Panc1 (cell line): Measurements from ENCODE around the gene TMEM233. TPM values are rescaled to one million over a fixed set of nuclear protein-coding genes. Genes with fewer than 3 reads are reported as not detected.

ENCODE experiments used
- ATAC-seq: fragments of 200-7000 bp; cut with Tn5 transposase; 2 replicates; pipeline ENCODE4 v1.9.1; 2020; ENCODE audit warnings: mild to moderate bottlenecking, moderate library complexity
- BruUV-seq: library from RNA; stranded (reverse); fragments of 400-500 nt; replicated peaks from 2 replicates; lab custom pipeline; 2021; lab: Mats Ljungman, UMichigan
- CTCF ChIA-PET: fragments of 300-600 bp; sonication (Branson Sonifier 250); formaldehyde crosslinking; loops from one replicate; lab custom pipeline; 2022; ENCODE audit warnings: antibody characterized with exemption; lab: Charles Lee
- POLR2A ChIA-PET: fragments of 300-600 bp; sonication (Branson Sonifier 250); formaldehyde crosslinking; loops from one replicate; lab custom pipeline; 2022; ENCODE audit warnings: antibody characterized with exemption; lab: Charles Lee
- DNase-seq: peaks from one replicate; pipeline ENCODE4 v3.0.0-alpha.2; 2010; ENCODE audit warnings: low read depth, low spot score
- H3K27ac ChIP-seq: 2 replicates; pipeline ENCODE4 v1.5.1; 2011; ENCODE audit warnings: mild to moderate bottlenecking, low read length, inconsistent platforms
- H3K27me3 ChIP-seq: fragments of 200-500 bp; sonication (Bioruptor generic); 2 replicates; pipeline ENCODE4 v1.6.0; 2014; ENCODE audit warnings: low read length, inconsistent platforms; ENCODE audit not compliant: control insufficient read depth, insufficient read depth
- H3K36me3 ChIP-seq: fragments of 200-500 bp; sonication (Bioruptor generic); 2 replicates; pipeline ENCODE4 v1.5.1; 2014; ENCODE audit warnings: inconsistent platforms, mild to moderate bottlenecking, low read length, moderate library complexity; ENCODE audit not compliant: control insufficient read depth, insufficient read depth
- H3K4me1 ChIP-seq: 2 replicates; pipeline ENCODE4 v1.5.1; 2011; ENCODE audit warnings: inconsistent platforms, mild to moderate bottlenecking, low read length, moderate library complexity; ENCODE audit not compliant: control insufficient read depth, insufficient read depth
- H3K4me3 ChIP-seq, 2 experiments: 2 replicates each; pipeline ENCODE4 v1.5.1; 2011 to 2012; ENCODE audit warnings: low read depth in 2 of 2, low read length in 2 of 2, mild to moderate bottlenecking in 2 of 2, inconsistent platforms in 1 of 2, moderate library complexity in 1 of 2
- H3K9me3 ChIP-seq: fragments of 200-500 bp; sonication (Bioruptor generic); 2 replicates; pipeline ENCODE4 v1.5.1; 2014; ENCODE audit warnings: low read depth, mild to moderate bottlenecking, inconsistent platforms, low read length, moderate library complexity; ENCODE audit not compliant: control insufficient read depth, insufficient read depth
- CTCF ChIP-seq: fragments of 450-650 bp; IDR thresholded peaks from 2 replicates; pipeline ENCODE4 v1.5.1; 2017; ENCODE audit warnings: mild to moderate bottlenecking
- POLR2AphosphoS5 ChIP-seq: IDR thresholded peaks from 2 replicates; pipeline ENCODE4 v1.6.1; 2012; ENCODE audit warnings: mild to moderate bottlenecking, low read depth, low read length, moderate library complexity
- SIN3A ChIP-seq: IDR thresholded peaks from 2 replicates; pipeline ENCODE4 v1.6.1; 2012; ENCODE audit warnings: low read depth, mild to moderate bottlenecking, low read length, moderate library complexity, borderline replicate concordance; ENCODE audit not compliant: insufficient read depth
- TCF7L2 ChIP-seq: IDR thresholded peaks from 2 replicates; pipeline ENCODE4 v1.6.1; 2011; ENCODE audit warnings: mild to moderate bottlenecking, low read depth, low read length, inconsistent platforms
- in situ Hi-C: cut with HindIII; loops from 2 replicates; pipeline ENCODE4 v1.10.0; 2016; ENCODE audit warnings: low sequenced_read_pairs, low pct_unique_long_range_greater_than_20kb
- intact Hi-C: fragments of 100-400 bp; cut with micrococcal nuclease; formaldehyde crosslinking; loops from one replicate; pipeline ENCODE4 v1.10.0; 2022; ENCODE audit not compliant: unreplicated experiment
- total RNA-seq: library from RNA; stranded (reverse); gene quantifications from one replicate; pipeline ENCODE4 v1.2.1, GENCODE V29; 2021; ENCODE audit not compliant: unreplicated experiment
- TF ChIP-seq, protein P1 (sequence below), 2 experiments: IDR thresholded peaks; 2 replicates each; pipeline ENCODE4 v1.6.1; 2011 to 2012; ENCODE audit warnings: low read depth in 2 of 2, control low read depth in 1 of 2, low read length in 1 of 2, mild to moderate bottlenecking in 1 of 2, moderate library complexity in 1 of 2; ENCODE audit not compliant: insufficient read depth in 1 of 2

TMEM233 gene
- total RNA-seq, 1 experiment from 2014 or later, result not detected

- no TSS peak for BruUV-seq
- peaks cover 9% of the 10 kb centered on the region for H3K36me3 ChIP-seq
- in situ Hi-C loops, result no loop called here
- no peak overlapping the region for H3K27ac ChIP-seq
- no peak for DNase-seq
- ChIA-PET CTCF (no interaction called here), POLR2A (no interaction called here)
- no peak overlapping the region for H3K4me3 ChIP-seq
- no peaks in the 10 kb centered on the region for H3K9me3 ChIP-seq
- no peak for TF ChIP-seq TCF7L2
- TF ChIP-seq CTCF, result no peak
- TF ChIP-seq POLR2AphosphoS5, result no peak
- TF ChIP-seq SIN3A, result no peak
- TF ChIP-seq, protein P1, sequence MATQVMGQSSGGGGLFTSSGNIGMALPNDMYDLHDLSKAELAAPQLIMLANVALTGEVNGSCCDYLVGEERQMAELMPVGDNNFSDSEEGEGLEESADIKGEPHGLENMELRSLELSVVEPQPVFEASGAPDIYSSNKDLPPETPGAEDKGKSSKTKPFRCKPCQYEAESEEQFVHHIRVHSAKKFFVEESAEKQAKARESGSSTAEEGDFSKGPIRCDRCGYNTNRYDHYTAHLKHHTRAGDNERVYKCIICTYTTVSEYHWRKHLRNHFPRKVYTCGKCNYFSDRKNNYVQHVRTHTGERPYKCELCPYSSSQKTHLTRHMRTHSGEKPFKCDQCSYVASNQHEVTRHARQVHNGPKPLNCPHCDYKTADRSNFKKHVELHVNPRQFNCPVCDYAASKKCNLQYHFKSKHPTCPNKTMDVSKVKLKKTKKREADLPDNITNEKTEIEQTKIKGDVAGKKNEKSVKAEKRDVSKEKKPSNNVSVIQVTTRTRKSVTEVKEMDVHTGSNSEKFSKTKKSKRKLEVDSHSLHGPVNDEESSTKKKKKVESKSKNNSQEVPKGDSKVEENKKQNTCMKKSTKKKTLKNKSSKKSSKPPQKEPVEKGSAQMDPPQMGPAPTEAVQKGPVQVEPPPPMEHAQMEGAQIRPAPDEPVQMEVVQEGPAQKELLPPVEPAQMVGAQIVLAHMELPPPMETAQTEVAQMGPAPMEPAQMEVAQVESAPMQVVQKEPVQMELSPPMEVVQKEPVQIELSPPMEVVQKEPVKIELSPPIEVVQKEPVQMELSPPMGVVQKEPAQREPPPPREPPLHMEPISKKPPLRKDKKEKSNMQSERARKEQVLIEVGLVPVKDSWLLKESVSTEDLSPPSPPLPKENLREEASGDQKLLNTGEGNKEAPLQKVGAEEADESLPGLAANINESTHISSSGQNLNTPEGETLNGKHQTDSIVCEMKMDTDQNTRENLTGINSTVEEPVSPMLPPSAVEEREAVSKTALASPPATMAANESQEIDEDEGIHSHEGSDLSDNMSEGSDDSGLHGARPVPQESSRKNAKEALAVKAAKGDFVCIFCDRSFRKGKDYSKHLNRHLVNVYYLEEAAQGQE (IDR thresholded peaks at IDR 0.05; ENCODE audit: insufficient read depth in 1 of 2, low read depth in 2 of 2, low read length in 1 of 2), result no peak
- ATAC-seq, result no peak
- intact Hi-C loops, result no loop called here
- H3K4me1 ChIP-seq, result peaks cover 15% of the 10 kb centered on the region
- no peaks in the 10 kb centered on the region for H3K27me3 ChIP-seq
These were observed 71.8 kb downstream of the TMEM233 start for GRCh38 chr12:119665164-119665929.

DNA sequence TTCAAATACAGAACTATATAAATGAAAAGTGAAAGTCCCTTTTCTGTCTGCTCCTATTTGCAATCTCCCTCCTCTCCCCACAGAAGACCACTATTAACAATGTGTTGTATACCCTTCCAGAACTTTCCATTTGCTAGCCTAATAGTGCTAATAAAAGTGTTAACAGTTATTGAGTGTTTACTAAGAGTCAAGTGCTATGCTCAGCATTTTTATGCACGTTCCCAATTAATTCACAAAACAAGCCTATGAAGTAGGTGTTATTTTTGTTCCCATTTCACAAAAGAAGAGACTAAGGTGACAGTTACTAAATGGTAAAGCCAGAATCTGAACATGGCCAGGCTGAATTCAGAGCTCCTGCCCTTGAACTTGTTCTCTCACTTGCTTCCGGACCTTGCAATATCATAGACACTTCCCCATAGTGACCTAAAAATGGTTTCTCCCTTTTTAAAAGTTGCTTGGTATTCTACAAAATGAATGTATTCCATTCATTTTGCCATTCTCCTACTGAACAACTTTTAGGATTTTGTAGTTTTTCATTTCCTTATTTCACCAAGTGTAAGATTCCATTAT, 72.7 kb downstream of the TMEM233 start:
- ChIA-PET CTCF (no interaction called here), POLR2A (no interaction called here)
- no peaks in the 10 kb centered on the region for H3K9me3 ChIP-seq
- intact Hi-C loops, result no loop called here
- BruUV-seq, result no TSS peak
- ATAC-seq, result no peak
- H3K27ac ChIP-seq, result no peak overlapping the region
- no peak for DNase-seq
- H3K36me3 ChIP-seq, result peaks cover 14% of the 10 kb centered on the region
- no peak overlapping the region for H3K4me3 ChIP-seq
- no peaks in the 10 kb centered on the region for H3K27me3 ChIP-seq
- in situ Hi-C loops, result no loop called here
- H3K4me1 ChIP-seq, result peaks cover 15% of the 10 kb centered on the region
- TF ChIP-seq, protein P1 (IDR thresholded peaks at IDR 0.05; ENCODE audit: insufficient read depth in 1 of 2, low read depth in 2 of 2, low read length in 1 of 2), result no peak
- TF ChIP-seq TCF7L2, result no peak
- no peak for TF ChIP-seq SIN3A
- no peak for TF ChIP-seq CTCF
- TF ChIP-seq POLR2AphosphoS5, result no peak
